Stimulated activated CD8-positive, alpha-beta memory T cell treated with anti-CD3 and anti-CD28 coated beads, Interleukin-7, amount 100 ng/mL, for 4 hours (primary cell): ENCODE results near the gene CACNA2D1.

ENCODE experiments used
- DNase-seq, 2 donors: peaks; one replicate each; pipeline ENCODE4 v3.0.0-alpha.2; 2020; ENCODE audit warnings: low read depth in 2 of 2

CACNA2D1 gene

DNA sequence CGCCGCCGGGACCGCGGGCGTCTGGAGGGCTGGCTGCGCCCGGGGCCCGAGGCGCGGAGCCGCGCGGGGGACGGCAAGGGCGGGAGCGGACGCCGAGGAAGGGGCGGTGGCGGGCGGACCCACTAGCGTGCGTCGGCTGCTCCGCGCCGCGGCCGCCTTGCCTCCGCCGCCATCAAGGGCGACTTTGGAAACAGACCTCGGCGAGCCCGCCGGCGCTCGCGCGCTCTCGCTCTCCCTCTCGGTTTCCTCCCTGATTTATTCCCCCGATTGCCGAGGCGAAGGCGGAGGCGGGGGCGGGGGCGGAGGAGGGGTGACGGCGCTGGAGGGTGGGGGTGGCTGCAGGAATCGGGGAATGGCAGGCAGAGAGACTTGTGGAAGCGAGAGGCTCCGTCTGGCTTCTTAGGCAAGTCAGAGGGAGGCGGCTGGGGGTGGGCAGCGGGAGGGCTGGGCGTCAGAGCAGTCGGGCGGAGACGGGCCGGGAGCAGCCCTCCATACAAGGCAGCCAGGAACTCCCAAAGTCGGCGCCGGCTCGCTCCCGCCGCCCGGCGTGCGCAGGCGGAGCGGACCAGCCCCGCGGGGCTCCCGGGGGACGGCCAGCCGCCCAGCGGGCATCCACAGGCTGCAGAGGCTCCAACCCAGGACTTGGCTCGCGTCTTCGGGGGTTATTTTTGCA, at the start of gene CACNA2D1:
TSS of gene CACNA2D1 (minus strand) at position 231 of the 673 bp plus-strand sequence.
- no peak for DNase-seq

DNA sequence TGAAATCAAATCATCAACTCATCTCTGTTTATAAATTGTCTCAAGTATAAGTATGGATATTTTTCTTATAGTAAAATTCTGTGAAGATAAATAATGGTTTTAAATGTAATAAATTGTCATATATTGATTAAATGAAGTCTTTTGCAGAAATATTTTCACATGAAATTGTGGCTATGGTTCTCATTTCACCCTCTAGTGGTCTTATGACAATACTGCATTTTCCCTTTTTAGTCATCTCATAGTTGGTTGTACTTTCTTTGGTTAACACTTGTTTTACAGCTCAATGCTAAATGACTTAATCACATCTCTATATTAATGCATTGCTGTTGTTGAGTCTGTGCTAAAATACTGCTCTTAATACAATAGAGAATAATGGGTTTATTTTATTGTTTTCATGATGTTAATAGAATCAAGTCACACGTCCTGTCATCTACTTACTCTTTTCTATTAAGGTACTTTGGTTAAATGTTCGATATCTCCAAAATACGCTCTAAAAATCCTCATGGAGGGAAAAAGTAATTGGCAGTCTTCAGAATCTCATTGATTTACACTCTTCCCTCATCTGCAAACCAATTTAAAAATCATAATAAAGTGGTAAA, 38.0 kb upstream of the CACNA2D1 start:
- no peak for DNase-seq

DNA sequence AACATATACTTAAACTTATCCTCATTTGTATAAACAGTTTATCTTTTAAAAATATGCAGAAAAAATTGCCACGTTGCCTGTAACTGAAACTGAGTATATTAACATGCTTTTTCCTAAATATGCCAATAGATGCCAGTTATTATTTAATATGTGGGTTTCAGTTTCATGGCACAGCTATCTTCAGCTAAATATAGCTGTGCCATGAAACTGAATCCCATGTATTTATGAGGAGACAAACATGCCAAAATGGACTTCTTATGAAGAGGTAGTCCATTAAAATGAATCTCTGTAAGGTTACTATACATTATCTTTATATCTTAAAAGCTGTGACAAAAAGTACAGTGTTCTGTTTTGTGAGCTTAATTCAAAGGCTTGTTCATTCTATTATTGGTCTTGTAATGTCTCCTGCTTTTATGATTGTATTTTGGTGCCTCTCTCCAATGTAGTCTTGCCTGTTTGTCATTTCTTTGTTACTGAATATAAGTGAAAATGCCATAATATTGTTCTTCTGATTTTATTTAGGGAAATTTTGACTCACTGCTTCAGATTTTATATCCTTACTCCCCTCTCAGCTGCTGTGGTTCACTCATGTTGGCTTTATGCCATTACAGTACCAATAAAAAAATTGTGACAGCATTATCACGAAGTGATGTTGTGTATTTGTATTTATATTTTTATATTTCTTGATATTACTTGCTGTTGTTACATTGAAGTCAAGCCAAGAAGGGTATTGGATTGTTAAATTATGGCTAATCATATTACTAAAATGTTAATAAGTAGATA, 34.3 kb upstream of the CACNA2D1 start:
- DNase-seq: no peak

DNA sequence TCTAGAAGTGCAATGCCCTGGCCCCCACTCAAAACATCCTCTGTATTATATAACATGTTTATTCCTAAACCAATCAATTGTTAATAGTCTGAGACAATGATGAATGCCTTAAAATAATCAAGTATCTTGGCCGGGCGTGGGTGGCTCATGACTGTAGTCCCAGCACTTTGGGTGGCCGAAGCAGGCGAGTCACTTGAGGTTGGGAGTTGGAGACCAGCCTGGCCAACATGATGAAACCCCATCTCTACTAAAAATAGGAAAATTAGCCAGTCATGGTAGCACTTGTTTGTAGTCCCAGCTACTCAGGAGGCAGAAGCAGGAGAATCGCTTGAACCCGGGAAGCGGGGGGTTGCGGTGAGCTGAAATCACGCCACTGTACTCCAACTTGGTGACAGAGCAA, 29.4 kb upstream of the CACNA2D1 start:
- no peak for DNase-seq

DNA sequence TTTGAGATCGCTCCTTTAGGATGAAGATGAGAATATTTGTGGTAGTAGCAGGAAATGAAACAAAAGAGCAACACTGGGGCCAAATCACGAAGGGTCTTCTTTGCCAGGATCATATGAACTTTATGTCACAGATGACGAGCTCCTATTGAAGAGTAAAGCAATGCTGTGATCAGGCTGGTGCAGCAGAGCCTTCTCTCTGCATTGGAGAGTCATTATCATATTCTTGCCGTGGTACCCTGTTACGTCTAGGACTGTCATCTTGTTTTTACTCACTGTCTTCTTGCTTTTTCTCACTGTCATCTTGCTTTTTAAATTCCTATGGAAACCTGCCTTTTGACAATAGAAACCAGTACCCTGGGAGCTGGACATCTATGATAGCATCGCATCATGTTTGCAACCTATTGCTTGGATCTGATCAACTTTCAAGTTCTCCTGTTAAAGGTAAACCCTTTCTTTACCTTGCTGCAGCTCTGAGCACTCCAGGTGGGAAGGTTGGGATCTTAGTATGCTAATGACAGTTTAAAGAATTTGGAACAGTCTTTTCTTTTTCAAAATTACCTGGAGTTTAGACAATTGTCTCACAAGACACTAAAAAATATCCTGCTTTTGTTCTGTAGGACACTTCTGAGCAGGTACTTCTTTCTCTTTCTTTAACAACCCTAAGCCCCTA, 27.9 kb upstream of the CACNA2D1 start:
- DNase-seq: no peak

DNA sequence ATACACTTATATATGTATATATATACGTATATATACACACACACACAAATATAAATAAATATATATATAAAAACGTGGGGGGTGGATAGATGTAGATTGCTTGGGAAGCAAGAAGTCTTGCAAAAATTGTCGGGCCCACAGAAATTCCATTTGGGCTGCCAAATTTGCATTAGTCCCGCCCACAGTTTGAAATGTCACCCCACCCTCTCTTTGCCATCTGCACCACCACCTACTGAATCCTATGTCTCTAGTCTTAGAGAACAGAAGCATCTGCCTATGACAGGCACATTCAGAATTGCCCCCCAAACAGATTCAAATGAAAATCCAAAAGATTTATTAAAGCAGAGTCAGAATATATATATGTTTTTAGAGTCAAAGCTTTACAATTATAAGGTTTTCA, 25.6 kb upstream of the CACNA2D1 start:
- DNase-seq: no peak

DNA sequence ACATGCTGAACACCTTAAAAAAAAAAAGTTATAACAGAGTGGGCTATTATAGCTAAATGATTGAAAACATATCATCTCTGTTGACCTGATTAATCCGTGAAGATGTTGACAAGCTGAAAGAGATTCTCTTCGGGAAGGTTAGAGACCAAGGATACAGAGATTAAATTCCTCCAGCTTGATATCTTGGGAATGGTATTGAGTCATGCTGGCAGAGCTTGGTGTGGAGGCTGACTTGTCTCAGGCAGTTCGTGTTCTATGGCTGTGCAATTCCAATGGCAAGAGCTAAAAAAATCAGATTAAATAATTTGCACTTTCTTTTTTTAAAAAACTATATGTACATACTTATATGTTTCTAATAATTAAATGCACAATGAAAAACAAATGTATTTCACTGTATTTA, 24.9 kb upstream of the CACNA2D1 start:
- no peak for DNase-seq

DNA sequence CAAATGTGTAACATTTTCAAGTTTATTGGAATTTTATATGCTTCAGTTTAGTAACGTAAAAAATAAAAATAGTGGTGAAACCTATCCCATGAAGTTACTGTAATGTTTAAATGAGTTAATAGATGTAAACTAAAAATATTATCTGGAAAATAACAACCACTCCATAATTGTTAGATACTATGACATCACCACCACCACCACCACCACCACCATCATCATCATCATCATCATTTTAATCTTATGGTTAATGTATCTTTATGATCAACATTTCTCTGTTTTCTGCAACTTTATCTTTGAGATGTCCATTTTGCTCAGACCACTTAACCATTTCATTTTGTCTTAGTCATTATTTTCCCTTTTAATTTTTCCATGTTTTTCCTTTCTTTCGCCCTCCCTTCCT, 23.4 kb upstream of the CACNA2D1 start:
- DNase-seq: no peak

DNA sequence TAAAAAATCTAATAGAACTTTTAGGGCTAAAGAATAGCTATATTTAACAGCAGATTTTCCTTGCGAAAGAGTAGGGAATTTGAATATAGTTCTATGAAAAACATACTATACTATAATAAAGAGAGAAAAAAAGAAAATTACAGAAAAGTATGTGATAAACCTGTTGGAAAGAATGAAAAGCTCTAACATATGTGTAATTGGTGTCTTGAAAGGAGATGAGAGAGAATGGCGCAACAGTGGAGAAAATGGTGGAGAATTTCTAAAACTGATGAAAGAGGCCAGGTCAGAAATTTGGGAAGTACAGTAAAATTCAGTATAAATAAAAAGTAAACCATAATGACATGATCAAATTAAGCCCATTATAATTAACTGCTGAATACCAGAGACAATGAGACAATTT, 20.8 kb upstream of the CACNA2D1 start:
- no peak for DNase-seq

DNA sequence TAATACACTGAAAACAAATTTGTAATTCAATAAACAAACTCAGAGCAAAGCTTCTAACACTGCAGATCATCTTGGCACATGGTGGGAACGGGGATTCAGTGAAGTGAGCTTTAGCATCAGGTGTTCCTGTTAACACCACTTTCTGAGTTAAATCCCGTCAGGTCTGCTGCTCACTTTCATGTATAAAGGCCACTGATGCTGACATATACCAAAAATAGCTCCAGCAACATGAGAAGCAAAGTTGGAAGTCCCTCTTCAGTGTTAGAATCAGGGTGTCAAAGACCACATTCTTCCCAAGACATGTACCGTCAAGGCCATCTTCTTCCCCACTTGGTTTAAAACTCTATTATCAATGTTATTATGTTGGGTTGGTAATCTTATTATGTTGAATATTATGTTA, 11.7 kb upstream of the CACNA2D1 start:
- DNase-seq: no peak

DNA sequence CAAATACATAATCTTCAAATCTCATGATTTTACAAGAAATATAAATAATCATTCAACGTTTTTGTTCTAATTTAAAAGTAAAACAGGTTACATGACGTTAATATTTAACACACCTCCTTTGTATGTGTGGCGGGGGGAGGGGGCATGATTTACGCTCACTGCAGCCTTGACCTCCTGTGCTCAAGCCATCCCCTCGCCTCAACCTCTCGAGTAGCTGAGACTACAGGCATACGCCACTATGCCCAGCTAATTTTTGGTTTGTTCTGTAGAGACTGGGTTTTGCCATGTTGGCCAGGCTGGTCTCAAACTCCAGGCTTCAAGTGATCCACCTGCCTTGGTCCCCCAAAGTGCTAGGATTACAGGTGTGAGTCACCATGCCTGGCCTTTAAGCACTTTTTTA, 7.2 kb upstream of the CACNA2D1 start:
- no peak for DNase-seq

DNA sequence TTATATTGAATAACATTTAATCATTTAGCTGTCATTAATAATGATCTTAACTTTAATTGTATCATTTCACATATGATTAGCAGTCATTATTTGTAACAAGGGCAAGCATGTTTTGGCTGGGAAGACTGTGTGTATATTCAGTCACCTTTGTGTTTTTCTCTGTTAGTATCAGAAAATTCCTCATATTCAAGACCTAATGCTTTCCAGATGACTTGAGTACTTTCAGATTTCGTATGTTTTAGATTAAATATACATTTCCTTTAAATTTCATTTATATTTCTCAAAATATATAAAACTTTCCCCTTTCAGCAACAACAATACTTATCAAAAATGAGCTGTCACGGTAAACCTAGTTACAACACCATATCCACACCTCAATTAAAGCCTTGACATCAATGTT, 6.3 kb upstream of the CACNA2D1 start:
- no peak for DNase-seq

DNA sequence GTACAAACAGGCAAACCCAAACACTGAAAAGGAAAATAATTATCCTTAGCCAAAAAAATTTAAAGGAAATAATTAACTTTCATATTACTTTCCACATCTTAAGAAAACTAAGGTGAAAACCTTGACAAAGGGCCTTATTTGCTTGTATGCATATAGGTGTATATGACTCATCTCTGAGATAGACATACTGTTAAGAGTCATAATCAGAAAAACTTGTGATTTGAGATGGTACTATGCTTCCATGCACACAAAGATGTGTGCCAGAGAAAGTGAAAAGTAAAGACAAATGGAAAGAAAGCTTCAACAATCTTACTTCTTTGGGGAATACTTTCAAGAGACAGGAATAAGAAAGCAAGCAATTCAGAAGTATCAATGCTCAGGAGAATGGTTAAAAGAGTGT, 3.3 kb upstream of the CACNA2D1 start:
- DNase-seq: no peak

DNA sequence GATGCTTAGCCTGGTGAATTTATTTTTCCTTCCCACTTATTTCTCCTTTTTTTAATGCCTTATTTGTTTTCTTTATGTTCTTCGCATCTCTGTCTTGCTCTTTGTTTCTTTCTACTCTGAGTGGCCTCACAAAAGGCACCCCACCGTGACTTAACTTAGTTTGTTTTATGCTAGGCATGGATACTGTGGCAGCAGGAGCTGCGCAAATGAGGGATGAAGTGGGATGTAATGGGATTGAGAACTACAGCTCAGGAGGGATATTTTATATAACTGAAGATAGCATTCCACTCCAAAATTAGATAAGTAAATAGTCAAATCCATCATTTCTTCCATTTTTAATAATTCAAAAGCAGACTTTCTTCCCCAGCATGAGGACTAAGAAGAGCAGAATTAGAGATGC, 1.7 kb upstream of the CACNA2D1 start:
- DNase-seq: no peak

DNA sequence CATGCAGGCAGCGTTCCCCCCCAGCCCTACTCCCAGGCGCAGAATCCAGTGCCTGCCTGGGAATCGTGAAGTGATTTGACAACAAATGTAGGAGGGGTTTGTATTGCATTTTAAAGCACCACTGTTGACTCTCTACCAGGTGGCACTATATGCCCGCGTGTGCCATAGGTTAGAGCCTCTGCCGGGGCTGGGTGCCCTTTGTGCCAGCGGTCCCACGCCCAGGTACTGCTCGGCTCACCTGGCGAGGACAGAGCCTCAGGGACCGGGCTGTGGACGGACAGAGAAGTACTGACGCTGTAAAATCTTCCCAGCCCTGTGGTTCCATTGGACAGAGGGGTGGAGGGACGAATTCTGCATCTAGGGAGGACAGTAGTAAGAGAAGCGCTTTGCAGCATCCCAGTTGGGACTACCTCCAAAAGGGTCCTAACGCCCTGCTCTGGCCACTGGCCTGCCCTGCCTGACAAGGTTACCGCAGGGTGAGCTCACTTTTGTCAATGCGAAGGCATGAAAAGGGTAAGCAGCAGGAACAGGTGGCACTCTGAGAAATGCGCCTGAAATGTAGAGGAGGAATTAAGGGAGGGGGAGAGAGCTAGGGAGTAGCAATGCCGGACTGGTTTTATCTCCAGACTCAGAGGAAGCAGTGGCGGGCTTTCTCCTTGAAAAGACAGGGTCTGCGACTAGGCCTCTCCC, 788 bp upstream of the CACNA2D1 start:
- DNase-seq: no peak

DNA sequence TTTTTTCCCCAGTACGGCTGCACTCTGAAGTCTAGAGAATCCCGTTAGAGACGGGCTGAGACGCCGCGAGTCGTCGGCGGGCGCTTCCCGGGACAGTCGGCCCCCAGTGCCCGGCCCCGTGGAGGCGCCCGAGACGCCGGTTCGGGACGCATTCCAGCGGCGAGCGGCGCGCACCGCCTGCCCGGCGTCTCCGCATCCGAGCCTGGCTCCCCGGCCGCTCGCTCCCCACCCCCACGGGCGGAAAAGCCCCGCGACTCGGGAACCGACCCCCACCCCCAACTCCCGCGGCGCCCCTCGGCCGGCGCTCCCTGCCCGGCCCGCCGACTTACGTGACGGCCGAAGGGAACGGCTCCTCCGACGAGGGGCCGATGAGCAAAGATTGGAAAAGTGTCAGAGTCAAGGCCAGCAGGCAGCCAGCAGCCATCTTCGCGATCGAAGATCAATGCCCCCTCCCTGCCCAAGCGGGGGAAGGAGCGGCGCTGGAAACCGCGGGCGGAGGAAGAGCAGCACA, 486 bp downstream of the CACNA2D1 start:
- DNase-seq: no peak

DNA sequence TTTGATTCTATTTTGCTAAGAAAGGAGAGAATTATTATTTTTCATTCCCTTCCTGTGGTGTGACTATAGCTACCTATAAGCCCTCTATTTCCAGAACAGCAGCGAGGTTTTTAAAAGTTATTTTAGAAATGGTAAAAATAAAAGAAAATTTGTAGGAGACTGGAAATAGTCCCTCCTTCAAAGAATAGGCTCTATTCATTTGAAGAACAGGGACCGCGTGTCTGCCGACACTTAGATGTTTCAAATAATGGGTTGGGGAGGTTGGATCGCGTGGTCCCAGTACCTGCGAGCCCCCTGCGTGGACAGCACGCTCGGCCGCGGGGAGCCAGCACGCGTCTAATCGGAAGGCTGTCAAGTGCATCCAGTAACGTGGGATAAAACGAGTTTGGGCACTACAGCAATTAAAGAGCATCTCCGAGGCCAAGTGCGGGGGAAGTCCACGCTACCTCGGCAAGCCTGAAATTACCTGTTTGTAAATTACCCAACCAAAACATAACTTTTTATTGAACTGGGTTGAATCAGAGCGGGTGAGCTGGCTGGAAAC, 1.0 kb downstream of the CACNA2D1 start:
- DNase-seq: no peak

DNA sequence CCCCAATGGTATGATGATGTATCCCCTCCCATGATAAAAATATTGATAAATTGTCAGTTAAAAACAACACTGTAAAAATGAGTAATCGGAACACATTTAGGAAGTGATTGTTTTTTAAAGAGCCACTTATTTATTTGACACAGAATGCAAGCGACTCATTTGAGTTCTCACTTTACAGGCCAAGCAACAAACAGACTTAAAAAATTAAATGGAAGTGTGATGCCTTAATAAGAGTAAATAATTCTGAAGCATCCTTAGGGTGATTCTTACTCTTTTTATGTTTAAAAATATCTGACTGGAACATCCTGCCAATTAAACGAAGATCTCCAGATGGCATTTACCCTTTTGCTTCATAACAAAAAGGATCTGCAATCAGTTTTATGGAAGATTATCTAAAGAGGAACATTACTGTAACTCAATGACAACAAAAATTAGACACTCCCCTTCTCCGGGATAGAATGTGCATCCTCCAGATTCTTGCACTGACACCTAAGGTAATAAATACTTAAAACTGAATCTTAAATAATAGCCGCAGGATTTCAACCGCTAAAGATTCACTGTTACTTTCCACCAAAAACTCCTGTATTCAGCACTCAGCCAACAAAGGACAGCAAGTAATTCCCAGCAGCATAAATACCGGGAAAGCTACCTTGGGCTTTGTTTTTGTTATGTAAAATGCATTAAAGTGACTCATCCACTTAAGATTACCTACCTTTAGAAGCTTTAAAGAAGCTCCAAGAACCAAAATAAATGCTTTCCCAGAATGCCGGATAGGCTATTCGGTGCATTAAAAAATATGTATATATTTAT, 1.7 kb downstream of the CACNA2D1 start:
- no peak for DNase-seq

DNA sequence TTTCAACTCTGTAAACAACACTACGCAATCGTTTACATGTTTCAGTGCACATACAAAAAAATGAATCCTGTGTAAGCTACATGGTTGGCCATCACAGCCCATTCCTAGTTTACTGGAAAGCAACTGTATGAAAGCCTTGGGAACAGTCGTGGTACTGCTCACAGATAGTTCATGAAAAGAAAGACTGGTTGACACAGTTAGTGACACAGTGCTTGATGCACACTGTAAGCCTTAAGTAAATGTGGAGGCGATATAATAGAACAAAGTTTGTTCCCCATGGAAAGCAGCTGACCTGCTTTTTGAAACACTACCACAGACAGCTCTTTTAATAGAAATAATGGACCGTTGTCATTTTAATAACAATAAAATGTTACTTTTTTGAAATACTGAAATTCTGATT, 5.1 kb downstream of the CACNA2D1 start:
- no peak for DNase-seq

DNA sequence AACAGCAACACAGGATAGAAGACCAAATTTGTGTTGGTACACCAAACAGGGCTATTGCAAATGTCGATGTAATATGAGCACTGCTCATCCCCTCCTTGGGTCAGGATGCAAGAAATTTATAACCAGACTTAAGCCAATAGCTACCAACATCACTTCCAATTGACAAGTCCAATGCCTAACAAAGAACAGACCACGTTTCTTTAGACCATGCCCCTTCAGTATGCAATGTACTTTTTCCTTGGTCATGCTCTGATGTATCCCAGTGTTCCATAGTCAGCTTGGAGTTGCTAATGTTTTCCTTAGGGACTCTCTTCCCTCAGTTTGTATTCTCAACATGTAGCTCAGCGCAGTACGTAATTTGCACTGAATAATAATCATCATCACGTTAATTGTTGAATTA, 7.8 kb downstream of the CACNA2D1 start:
- no peak for DNase-seq
